KBM-7 (cell line): ENCODE data around the gene P4HA2.

Experiments
- DNase-seq: peaks from one replicate; pipeline ENCODE4 v3.0.0-alpha.2; 2015
- in situ Hi-C: fragments of 300-500 bp; cut with MboI; formaldehyde crosslinking; loops from 2 replicates; pipeline ENCODE4 v1.14.3; 2020; ENCODE audit warnings: low sequenced_read_pairs, low pct_unique_long_range_greater_than_20kb, mixed read lengths

P4HA2 gene

DNA sequence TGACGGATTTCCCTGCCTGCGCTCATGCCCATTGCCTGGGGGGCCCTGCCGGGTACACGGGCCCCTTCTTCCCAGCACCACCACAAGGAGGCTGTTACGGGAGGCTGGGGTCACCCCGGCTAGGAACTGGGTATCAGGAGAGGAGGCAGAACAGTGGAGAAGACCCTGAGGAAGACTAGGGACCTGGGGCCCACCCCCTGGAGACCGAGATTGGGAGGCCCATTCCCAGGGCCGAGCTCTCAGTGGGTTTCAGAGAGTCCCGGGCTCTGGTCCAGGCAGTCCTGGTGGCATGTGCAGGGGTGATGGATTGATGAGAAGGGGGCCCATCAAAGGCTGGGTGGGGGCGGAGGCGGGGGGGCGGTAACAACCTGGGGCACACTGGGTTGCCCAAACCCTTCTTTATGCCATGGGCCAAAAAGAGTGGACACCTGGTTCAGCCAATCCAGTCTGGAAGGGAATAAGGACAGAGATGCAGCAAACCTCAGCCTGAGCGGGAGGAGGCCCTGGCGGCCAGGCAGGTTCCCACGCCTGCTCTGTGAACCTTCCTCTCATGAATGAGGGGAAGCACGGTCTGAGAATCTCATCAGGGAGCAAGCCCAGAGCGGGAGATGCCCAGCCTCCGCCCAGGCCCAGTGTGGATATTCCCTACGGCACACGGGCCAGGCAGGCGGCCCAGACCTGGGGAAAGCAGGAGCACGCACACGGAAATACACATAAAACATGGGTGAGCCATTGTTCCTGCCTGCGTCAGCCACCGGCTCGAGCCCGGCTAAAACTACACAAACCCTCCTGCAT, 785 bp upstream of the P4HA2 start:
- in situ Hi-C loops = no loop called here
- DNase-seq = no peak

DNA sequence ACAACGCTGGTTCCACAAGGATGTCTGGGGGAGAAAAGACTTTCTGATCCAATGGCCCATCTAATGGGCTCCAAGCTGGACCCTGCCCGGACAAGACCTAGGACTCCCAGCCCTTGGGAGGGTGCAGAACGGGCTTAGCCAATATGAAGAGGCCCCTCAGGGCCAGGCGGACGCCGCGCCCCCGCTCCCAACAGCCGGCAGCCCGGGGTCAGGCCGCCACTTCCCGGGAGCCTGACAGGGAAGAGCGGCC, 493 bp downstream of the P4HA2 start:
- in situ Hi-C loops = no loop called here
- DNase-seq = no peak

DNA sequence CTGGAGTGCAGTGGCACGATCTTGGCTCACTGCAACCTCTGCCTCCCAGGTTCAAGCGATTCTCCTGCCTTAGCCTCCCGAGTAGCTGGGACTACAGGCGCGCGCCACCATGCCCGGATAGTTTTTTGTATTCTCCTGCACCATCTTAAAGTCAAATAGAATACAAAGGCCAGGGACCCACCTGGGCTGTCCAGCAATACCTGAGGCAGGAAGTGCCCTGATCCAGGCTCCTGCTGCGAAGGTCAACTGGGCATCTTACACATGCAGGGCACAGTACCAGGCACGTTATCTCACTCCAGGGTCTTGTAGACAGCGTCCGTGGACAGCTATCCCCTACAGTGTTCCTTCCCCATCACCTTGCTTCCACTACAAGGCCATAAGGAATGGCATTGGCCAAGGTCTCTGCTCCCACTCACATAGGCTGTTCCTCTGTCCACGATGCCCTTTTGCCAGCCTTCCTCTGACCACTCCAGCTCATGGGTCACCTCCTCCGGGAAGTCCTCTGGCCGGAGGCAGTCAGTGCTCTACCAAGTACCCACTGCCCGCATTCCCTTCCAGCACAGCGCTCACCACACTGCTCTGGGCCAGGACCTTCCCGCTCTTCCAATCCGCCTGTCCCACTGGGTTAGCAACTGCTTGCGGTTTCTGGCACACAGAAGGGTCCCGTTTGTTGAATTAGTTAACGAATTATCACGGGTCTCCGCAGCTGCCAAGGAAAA, 978 bp downstream of the P4HA2 start:
- DNase-seq = no peak
- in situ Hi-C loops = no loop called here

DNA sequence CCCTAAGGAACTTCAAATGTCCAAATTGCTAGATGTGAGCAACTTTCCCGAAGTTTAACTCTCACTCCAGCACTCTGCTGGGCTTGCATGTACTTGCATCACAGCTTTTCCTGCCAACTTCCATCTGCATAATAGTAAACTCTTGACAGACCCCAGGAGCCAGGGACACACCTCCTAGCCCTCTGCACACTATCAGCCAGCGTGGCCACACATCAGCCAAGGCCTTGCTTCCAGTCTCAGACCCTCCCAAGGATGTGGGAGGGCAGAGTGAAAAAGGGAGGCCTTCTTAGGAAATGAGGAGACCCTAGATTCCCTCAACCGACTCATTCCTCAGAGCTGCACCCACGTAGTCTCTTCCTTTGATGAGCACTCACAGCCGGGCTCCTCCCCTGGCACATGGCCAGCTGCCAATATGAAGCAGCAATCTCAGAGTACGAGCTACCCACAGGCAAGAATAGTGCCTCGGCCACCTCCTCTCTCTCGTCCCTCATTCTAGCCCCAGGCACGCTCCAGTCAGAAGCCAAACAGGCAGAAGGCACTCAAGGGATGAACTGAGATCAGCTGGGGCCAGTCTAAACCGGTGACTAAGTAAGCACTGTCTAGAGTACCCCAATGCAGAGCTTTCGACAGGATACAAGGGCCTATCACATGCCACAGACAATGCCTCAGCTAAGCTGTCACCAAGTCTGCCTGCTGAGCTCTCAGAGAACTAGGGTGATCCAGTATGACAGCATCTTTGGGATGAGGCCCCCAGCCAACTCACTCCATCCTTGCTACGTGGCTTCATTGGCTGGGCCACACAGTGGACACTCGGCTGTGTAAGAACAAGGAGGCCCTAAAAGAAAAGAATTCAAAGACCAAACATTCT, 2.3 kb downstream of the P4HA2 start:
- DNase-seq = no peak
- in situ Hi-C loops = no loop called here

DNA sequence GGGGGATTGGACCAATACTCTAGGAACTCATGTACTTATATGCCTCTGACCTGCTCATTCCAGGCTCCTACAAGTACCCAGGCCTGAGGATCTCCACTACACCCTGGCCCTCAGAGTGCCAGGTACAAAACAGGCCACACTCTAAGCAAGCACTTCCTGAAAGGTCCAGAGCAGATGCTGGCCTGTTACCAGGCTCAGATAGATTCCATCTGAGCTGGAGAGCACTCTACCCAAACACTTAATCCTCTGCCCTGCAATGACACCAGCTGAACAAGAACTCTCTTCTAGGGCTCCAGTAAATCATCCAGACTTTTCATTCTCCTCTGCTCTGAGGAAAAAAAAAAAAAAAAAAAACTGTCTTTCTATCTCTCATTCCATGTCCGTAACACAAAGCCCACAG, 2.9 kb downstream of the P4HA2 start:
- no peak for DNase-seq
- in situ Hi-C loops = no loop called here

DNA sequence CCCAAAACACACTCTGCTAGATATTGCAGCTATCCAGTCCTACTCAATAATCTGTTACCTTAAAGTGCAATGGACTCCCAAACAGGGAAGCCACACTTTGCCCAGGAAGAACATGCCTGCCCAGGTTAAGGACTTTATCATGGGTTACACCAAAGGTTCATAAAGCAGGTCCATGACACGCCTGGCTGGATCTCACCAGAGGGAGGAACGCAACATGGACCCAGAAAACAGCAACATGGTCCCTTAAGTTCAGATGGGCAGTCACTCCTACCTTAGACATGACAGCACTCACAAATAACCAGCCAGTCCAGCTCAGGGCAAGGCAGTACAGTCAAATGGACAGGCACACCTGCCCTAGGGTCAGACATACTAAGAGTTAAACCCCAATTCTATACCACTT, 3.8 kb downstream of the P4HA2 start:
- DNase-seq = no peak
- in situ Hi-C loops = no loop called here

DNA sequence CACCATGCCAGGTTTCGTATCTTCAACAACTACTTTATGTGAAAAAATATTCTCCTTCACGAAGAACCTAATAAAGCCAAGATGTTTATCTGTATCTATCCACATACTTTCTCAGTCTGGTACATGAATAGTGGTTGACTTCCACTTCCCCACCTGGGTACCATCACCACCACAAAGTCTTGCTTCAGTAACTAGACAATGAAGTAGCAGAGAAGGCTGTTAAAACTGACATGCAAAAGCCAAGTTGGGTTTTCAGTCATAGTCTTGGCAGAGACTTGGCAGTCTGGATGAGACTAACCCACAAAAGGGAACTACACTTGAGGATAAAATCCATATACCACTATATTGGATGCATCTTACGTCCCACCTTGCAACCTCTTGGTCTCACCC, 5.0 kb downstream of the P4HA2 start:
- in situ Hi-C loops = no loop called here
- no peak for DNase-seq

DNA sequence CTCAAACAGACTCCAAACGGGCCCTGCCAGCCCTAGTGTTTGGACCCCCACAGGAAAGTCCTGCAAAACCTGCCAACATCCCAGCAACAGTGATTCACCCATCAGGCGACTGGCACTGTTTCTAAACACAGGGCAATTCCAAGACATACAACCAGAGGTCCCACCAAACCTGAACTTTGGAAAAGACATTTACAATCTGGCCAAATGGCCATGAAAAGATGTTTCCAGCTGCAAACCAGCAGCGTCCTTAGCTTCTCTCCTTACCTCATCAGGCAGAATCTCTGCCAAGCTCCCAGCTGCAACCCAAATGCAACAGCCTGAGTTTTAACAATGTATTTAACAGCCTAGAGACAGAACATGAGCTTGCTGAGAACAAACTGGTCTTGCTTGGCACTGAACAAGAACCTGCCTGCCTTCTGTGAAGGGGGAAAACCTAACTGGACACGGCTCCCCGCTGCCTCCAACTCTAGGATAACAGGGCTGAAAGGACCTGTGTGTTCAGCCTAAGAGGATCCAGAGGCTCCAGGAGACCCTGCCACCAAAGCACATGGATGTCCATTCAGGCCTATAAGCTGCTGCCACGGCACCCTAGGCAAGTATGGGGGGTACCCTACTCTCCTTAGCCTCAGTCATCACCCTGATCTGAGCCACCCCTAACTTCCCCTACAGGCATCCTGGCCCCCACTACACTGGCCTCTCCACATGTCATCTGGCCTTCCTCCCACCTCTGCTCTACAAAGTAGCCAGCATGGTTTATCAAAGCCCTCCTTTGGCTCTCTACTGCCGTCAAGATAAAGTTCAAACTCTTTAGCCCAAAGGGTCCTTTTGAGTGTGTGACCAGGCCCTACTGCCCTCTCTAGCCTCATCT, 5.6 kb downstream of the P4HA2 start:
- DNase-seq = no peak
- in situ Hi-C loops = no loop called here

DNA sequence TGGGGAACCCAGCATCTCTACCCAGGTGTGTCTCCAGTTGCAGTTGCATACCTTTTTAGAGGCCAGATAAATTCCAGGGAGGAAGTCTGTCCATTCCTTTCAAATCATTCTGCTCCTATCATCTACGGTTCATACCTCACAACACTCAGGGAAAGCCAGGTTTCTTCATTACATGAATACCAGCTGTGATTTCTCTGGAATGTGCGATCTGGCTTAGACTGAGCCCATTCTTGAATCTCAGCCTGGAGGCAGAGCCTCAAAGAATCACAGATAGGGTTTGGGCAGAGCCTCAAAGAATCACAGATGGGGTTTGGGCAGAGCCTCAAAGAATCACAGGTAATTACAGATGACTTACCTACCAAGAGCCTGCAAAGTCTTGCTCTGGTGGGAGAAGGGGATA, 7.2 kb downstream of the P4HA2 start:
- DNase-seq = no peak
- in situ Hi-C loops = no loop called here

DNA sequence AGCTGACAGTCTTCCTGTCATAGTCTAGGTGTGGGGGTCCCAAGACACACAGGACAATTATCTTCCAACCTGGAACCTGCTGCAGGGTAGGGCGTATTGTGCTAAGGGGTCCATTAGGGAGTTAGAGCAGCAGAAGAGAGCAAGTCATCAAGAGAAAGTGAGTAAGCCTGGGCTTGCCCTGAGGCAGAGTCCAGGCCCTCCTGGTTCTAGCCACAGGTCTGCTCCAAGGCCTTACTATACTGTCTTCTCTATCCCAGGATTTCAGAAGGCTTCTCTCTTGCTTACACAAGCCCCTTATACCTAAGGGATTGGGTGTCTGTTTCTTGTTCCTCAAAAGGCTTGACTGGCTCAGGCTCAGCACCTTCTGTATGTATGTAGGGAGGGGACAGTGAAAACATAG, 7.7 kb downstream of the P4HA2 start:
- no peak for DNase-seq
- in situ Hi-C loops = no loop called here

DNA sequence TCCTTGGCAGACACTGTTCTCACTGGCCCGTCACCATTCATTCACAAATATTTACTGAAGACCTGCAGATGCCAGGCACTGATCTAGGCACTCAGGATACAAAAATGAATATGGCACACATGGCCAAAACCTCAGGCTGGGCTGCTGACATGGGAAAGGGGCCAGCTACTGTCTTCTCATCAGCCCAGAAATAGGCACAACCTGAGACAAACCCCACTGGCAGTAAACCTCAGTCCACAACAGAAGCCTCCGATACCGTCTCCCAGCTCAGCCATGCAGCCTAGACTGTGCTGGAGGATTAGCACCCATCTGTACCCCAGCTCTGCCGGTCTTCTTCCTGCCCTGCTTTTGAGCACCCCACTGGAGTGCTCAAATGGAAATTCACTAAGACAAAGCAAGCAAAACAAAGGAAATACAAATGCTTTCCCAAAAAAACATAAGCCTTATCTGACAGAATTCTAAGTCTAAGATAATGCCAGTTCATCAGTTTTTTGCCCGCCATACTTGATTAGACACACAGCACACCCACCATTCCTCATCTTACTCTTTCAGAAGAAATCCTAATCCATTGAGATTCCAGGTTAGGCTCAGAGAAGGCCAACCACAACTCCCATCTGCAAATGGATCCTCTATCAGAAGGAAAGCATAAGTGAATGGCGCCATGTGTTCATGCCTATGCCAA, 8.2 kb downstream of the P4HA2 start:
- no peak for DNase-seq

DNA sequence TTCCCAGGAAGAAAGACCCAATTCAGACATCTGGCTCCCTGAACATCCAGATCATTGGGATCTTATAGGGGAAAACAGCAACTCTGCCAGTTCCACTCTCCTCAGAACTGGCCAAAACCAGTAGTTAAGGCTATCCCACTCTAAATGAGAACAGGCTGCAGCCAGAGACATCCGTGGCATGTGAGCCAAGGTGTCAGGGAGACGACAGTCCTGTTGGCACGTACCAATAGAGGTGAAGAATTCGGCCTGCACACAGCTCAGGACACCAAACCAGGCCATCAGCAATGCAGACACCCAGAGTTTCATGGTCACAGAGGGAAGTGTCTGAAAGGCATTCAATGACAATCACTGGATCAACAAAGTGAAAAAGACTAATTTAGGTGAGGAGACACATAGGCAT, 9.3 kb downstream of the P4HA2 start:
- in situ Hi-C loops = no loop called here
- no peak for DNase-seq

More for the DNA sequence above, 8.2 kb downstream of the P4HA2 start:
- in situ Hi-C loops = no loop called here

DNA sequence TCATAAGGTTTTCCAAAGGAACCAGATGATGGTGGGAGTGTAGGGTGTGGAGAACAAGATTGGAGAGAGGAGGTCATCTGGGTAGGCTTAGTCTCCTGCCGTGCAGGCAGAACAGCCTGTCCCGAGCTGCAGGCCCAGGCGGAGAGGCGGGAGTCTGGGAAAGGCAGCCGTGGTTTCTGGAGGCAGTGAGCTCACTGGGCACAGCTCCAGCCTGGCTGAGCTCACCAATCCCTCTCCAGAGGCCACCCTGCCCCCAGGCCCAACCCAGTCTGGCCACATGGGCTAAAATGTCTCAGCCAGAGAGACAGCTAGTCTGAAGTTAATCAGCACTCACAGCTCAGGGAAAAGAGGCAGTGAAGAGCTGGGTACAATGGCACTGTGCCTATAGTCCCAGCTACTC, 12.3 kb downstream of the P4HA2 start:
- DNase-seq = no peak
- in situ Hi-C loops = no loop called here

DNA sequence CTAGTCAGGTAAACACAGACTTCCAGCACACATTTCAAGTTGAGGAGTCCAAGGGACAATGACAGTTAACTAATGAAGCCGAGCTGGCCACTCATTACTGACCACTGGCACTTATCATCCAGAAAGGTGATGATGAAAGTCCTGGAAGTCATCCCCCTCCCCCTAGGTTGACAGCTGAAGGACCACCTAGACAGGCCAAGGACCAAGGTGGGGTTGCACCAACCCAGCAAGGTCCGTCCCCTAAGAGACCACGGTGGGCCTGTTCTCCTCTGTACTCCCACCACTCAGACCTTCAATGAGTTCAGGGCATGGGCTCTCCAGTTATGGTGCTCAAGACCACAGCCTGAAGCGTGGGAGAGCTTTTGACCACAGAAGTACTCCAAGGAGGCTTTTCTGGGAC, 13.2 kb downstream of the P4HA2 start:
- in situ Hi-C loops = no loop called here
- DNase-seq = no peak

DNA sequence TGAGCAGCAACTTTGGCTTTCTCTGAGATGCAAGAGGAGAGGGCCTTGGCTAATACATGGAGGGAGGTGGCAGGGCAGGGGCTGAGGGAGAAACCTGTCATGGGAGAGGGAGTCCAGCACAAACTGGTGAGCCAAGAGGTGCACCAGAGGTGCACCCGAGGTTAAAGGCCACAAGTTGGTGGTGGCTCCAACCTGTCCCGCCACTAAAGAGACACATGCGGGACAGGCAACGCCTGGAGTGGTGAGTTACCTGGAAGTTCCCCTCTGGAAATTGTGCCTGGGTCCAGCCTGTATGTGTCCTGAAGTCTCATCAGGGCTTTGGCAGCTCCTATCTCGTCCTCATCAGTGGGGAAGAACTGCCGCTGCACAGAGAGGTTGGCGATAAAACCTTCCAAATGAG, 14.0 kb downstream of the P4HA2 start:
- no peak for DNase-seq
- in situ Hi-C loops = no loop called here

DNA sequence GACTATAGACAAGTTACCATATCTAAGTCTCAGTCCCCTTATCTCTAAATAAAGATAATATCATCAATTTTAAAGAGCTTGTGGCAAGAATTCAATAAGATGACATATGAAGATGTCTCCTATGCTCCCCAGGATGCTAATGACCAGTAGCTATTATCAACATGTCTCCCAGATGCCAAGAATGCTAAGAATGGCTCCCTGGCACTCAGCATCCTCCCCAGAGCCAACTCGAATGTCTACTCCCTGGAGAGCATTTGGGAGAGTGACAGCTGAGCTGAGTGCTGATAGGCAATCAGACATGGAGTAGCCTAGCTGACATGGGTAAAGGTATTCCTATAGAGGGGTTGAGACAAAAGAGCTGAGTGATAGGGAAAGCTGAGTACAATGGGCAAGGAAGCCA, 15.9 kb downstream of the P4HA2 start:
- DNase-seq = no peak
- in situ Hi-C loops = no loop called here

DNA sequence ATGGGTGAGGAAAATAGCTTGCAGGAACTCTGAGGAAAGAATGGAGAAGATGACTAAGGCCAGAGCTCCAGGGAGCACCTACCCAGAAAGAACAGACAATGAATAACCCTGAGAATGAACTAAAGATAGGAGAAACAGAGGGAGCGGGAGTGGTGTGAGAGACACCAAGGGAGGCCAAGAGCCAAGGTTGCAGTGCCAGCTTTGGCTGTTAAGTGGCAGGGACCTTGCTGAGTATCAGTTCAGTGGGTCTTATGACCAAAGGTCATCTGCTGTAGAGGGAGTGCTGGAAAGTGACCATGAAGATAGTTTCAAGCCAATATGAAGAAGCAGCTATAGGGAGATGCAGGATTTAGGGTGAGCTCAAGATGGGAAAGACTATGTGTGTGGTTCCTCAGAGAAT, 16.7 kb downstream of the P4HA2 start:
- in situ Hi-C loops = no loop called here
- DNase-seq = no peak

DNA sequence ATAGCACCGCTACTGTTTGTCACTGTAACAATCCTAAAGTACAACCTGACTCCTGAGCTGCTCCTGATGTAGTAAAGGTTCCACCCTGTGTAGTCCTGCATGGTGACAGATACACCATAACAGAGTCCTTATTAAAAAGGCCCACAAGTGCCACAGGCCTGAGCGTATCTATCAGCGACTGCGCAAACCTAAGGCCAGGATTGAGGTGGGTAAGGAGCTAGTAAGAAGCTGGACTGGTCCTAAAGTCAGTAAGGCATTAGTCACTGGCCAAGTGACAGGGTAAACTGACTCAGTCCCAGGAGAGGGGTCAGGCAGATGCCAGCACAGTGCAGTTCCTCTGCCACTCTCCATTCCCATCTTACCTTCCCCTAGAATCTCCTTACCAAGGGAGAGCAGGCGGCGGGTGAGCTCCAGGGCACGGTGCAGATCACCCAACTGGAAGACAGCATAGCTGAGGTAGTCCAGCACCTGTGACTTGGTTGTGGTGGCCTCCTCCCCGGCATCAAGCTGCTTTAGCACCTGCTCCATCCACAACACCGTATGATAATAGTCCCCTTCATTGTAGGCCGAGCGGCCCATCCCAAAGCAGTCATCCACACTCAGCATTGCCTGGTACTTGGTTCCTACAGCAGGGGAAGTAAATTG, 17.6 kb downstream of the P4HA2 start:
- in situ Hi-C loops = no loop called here
- DNase-seq = no peak
